ENCODE results near the gene LDLRAD4. TPM values are rescaled to one million over a fixed set of nuclear protein-coding genes. Genes with fewer than 3 reads are reported as not detected.

LDLRAD4 gene
- total and polyA plus RNA-seq, 2 experiments from 2014 or later, result 0.73 to 1.9 TPM

- TF ChIP-seq REST (IDR thresholded peaks at IDR 0.05; ENCODE audit: unreplicated experiment) (no peak), POLR2AphosphoS5 (IDR thresholded peaks at IDR 0.05; ENCODE audit: low read depth) (no peak), EZH2 (IDR thresholded peaks at IDR 0.05; ENCODE audit: low read depth, unreplicated experiment) (no peak), ZNF331 (CRISPR knock-in tag; IDR thresholded peaks at IDR 0.05; ENCODE audit: low read depth) (no peak), ZNF114 (CRISPR knock-in tag; IDR thresholded peaks at IDR 0.05) (no peak), STAT1 (IDR thresholded peaks at IDR 0.05; ENCODE audit: unreplicated experiment) (no peak), ETS1 (IDR thresholded peaks at IDR 0.05) (no peak), NANOG (IDR thresholded peaks at IDR 0.05; ENCODE audit: borderline replicate concordance) (no peak)
These were observed 180.1 kb downstream of the LDLRAD4 start (continued) for GRCh38 chr18:13398631-13399030.

GRCh38 chr18:13399511-13399910 lies 181.0 kb downstream of the LDLRAD4 start:
- H3K27me3 ChIP-seq (ENCODE audit: insufficient read depth), result no peaks in the 10 kb centered on the region
- H3K27me3 Mint-ChIP-seq (ENCODE audit: insufficient read depth, low read depth, poor library complexity), result peaks cover 5% of the 10 kb centered on the region
- H3K9me3 Mint-ChIP-seq, result no peaks in the 10 kb centered on the region
- H3K27ac ChIP-seq (ENCODE audit: low read depth), result no peak overlapping the region
- H3K36me3 Mint-ChIP-seq (ENCODE audit: low read depth), result no peaks in the 10 kb centered on the region
- no peak overlapping the region for H3K27ac Mint-ChIP-seq
- H3F3A ChIP-seq (replicated peaks; ENCODE audit: low read depth), result no peaks in the 10 kb centered on the region
- H3K4me3 ChIP-seq, result no peak overlapping the region
- no peak for DNase-seq (ENCODE audit: low spot score)
- no peak overlapping the region for H3K4me3 Mint-ChIP-seq
- H3K36me3 ChIP-seq (ENCODE audit: insufficient read depth), result no peaks in the 10 kb centered on the region
- no peak overlapping the region for H2AFZ ChIP-seq
- no peaks in the 10 kb centered on the region; the same call in 2 of the 3 replicates for H3K4me1 Mint-ChIP-seq
- H3K4me2 ChIP-seq, result no peak overlapping the region
- no peaks in the 10 kb centered on the region for H3K79me2 ChIP-seq (replicated peaks; ENCODE audit: insufficient read depth)
- no peaks in the 10 kb centered on the region for H3K4me1 ChIP-seq (ENCODE audit: insufficient read depth)
- H3K9me2 ChIP-seq (ENCODE audit: insufficient read depth), result no peaks in the 10 kb centered on the region
- H4K20me1 ChIP-seq (replicated peaks; ENCODE audit: insufficient read depth), result no peaks in the 10 kb centered on the region
- ATAC-seq, result no peak
- no peak for TF ChIP-seq ZNF331 (CRISPR knock-in tag; IDR thresholded peaks at IDR 0.05; ENCODE audit: low read depth)
- TF ChIP-seq POLR2AphosphoS5 (IDR thresholded peaks at IDR 0.05; ENCODE audit: low read depth), result no peak
- no peak for TF ChIP-seq EZH2phosphoT487 (IDR thresholded peaks at IDR 0.05; ENCODE audit: unreplicated experiment)
- no peak for TF ChIP-seq ETS1 (IDR thresholded peaks at IDR 0.05)
- TF ChIP-seq STAT1 (IDR thresholded peaks at IDR 0.05; ENCODE audit: unreplicated experiment), result no peak
- no peak for TF ChIP-seq ZNF114 (CRISPR knock-in tag; IDR thresholded peaks at IDR 0.05)
- TF ChIP-seq EZH2 (IDR thresholded peaks at IDR 0.05; ENCODE audit: low read depth, unreplicated experiment), result no peak
- TF ChIP-seq NANOG (IDR thresholded peaks at IDR 0.05; ENCODE audit: borderline replicate concordance), result no peak
- no peak for TF ChIP-seq JUNB (IDR thresholded peaks at IDR 0.05; ENCODE audit: unreplicated experiment)
- no peak for TF ChIP-seq REST (IDR thresholded peaks at IDR 0.05; ENCODE audit: unreplicated experiment)
- no peak for TF ChIP-seq CTCF (conservative IDR thresholded peaks at IDR 0.05; ENCODE audit: low read depth in 2 of 2)

Measured in GM23338 (cell line).